GM18861 (cell line): Measurements from ENCODE around the gene HES2.
"Not testable (repeated sequence)": the region's sequence is repeated elsewhere in the genome, so short reads cannot be mapped to it uniquely, and the experiment has no call there.

ENCODE experiments used
- ATAC-seq: cut with Tn5 transposase; IDR thresholded peaks from one replicate; pipeline ENCODE4 v1.9.1; 2021; ENCODE audit not compliant: unreplicated experiment

The HES2 gene

GRCh38 chr1:6454856-6455751 lies 35.4 kb upstream of the HES2 start:
- ATAC-seq: no peak

- ATAC-seq: not testable (repeated sequence)
Measured at GRCh38 chr1:6453895-6454855, 34.5 kb upstream of the HES2 start.

GRCh38 chr1:6450943-6451373 lies 31.2 kb upstream of the HES2 start:
- no peak for ATAC-seq

- ATAC-seq: not testable (repeated sequence)
Measured at GRCh38 chr1:6450486-6450885, 30.8 kb upstream of the HES2 start.

- ATAC-seq: no peak
Measured at GRCh38 chr1:6450005-6450450, 30.3 kb upstream of the HES2 start.

- no peak for ATAC-seq
Measured at GRCh38 chr1:6448749-6449631, 29.3 kb upstream of the HES2 start.

GRCh38 chr1:6447818-6448748 lies 28.4 kb upstream of the HES2 start:
- ATAC-seq: no peak

GRCh38 chr1:6447016-6447817 lies 27.5 kb upstream of the HES2 start:
- ATAC-seq: no peak

GRCh38 chr1:6446665-6447015 lies 26.9 kb upstream of the HES2 start:
- no peak for ATAC-seq

GRCh38 chr1:6445929-6446328 lies 26.2 kb upstream of the HES2 start:
- not testable (repeated sequence) for ATAC-seq

GRCh38 chr1:6445062-6445763 lies 25.5 kb upstream of the HES2 start:
- ATAC-seq: no peak

GRCh38 chr1:6444377-6444776 lies 24.7 kb upstream of the HES2 start:
- no peak for ATAC-seq

GRCh38 chr1:6443339-6444115 lies 23.8 kb upstream of the HES2 start:
- no peak for ATAC-seq

GRCh38 chr1:6441586-6441985 lies 21.9 kb upstream of the HES2 start:
- no peak for ATAC-seq

- no peak for ATAC-seq
Measured at GRCh38 chr1:6440198-6441126, 20.7 kb upstream of the HES2 start.

- no peak for ATAC-seq
Measured at GRCh38 chr1:6438047-6438525, 18.4 kb upstream of the HES2 start.
